ENCODE measurements around the gene ADAMTS2.

DNA sequence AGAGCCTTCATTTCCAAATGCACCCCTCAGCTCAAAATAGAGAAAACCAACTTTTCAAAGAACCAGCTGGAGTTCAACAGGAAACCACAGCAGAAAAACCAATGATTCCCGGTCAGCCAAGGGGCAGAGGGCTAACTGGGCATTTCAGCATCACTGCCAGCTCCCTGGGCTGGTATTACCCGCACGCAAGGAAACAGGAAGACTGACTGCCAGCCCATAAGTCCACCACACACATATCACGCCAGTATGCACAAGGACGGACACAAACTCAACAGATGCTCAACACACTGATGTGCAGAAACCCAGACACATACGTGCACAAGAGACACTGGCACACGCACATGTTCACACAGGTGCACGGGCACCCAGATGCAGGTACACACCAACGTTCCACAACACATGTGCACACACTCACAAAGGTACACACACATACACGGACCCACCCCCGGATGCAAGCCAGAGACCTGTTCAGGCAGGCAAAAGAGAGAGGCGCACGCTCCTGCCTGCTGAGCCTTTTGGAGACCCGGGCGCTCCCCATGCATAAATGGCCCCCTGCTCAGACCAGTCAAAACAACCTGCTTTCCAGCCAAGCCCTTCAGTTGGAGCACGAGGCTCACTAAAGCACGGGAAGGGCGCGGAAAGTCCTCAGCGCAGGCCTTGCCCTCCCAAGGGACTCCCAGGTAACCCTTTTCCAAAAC, 2.1 kb downstream of the ADAMTS2 start:
- TF ChIP-seq, protein P1, sequence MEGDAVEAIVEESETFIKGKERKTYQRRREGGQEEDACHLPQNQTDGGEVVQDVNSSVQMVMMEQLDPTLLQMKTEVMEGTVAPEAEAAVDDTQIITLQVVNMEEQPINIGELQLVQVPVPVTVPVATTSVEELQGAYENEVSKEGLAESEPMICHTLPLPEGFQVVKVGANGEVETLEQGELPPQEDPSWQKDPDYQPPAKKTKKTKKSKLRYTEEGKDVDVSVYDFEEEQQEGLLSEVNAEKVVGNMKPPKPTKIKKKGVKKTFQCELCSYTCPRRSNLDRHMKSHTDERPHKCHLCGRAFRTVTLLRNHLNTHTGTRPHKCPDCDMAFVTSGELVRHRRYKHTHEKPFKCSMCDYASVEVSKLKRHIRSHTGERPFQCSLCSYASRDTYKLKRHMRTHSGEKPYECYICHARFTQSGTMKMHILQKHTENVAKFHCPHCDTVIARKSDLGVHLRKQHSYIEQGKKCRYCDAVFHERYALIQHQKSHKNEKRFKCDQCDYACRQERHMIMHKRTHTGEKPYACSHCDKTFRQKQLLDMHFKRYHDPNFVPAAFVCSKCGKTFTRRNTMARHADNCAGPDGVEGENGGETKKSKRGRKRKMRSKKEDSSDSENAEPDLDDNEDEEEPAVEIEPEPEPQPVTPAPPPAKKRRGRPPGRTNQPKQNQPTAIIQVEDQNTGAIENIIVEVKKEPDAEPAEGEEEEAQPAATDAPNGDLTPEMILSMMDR (IDR thresholded peaks at IDR 0.05), result no peak
- TF ChIP-seq POLR2A (IDR thresholded peaks at IDR 0.05), result no peak
